GM12873 (cell line): Measurements from ENCODE around the gene PLVAP.

Experiments
- TF ChIP-seq, protein P1 (sequence below): IDR thresholded peaks from 2 replicates; pipeline ENCODE4 v1.5.1; 2012; ENCODE audit warnings: low read depth, mild to moderate bottlenecking, moderate library complexity, low read length, control low read depth; ENCODE audit not compliant: insufficient read depth; ENCODE audit errors: missing control alignments

Gene PLVAP

DNA sequence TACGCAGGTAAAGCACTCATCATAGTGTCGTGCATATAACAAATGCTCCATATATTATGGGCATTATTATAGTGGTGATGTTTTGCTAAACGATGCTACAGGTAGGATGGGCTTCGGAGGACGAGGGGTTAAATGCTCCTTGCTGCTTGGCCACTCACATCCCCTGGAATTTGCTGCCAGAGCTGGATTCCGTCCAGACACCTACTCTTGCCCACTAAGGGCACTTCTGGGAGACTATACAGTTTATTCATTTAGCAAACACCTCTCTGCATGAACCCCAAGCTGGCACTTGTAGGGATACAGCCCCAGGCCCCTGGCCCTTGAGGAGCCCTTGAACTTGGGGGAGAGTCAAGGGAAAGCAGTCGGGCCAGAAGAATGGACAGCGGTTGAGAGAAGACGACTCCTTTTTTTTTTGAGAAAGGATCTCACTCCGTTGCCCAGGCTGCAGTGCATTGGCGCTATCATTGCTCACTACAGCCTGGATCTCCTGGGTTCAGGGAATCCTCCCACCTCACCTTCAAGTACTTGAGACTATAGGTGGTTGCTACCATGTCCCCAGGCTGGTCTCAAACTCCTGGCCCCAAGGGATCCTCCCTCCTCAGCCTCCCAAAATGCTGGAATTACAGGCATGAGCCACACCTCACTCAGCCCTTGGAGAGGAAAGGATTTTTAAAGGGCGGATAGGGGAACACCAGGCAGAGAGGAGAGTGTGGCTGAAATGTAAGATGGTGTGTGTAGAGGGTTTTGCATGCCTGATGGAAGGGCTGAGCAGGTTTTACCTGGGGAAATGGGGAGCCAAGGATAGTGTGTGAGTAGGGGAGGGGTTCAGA is 72.5 kb downstream of the PLVAP start:
- TF ChIP-seq, protein P1, sequence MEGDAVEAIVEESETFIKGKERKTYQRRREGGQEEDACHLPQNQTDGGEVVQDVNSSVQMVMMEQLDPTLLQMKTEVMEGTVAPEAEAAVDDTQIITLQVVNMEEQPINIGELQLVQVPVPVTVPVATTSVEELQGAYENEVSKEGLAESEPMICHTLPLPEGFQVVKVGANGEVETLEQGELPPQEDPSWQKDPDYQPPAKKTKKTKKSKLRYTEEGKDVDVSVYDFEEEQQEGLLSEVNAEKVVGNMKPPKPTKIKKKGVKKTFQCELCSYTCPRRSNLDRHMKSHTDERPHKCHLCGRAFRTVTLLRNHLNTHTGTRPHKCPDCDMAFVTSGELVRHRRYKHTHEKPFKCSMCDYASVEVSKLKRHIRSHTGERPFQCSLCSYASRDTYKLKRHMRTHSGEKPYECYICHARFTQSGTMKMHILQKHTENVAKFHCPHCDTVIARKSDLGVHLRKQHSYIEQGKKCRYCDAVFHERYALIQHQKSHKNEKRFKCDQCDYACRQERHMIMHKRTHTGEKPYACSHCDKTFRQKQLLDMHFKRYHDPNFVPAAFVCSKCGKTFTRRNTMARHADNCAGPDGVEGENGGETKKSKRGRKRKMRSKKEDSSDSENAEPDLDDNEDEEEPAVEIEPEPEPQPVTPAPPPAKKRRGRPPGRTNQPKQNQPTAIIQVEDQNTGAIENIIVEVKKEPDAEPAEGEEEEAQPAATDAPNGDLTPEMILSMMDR, result no peak

GRCh38 chr19:17303940-17304267 is 73.2 kb downstream of the PLVAP start:
- TF ChIP-seq, protein P1, result no peak

DNA sequence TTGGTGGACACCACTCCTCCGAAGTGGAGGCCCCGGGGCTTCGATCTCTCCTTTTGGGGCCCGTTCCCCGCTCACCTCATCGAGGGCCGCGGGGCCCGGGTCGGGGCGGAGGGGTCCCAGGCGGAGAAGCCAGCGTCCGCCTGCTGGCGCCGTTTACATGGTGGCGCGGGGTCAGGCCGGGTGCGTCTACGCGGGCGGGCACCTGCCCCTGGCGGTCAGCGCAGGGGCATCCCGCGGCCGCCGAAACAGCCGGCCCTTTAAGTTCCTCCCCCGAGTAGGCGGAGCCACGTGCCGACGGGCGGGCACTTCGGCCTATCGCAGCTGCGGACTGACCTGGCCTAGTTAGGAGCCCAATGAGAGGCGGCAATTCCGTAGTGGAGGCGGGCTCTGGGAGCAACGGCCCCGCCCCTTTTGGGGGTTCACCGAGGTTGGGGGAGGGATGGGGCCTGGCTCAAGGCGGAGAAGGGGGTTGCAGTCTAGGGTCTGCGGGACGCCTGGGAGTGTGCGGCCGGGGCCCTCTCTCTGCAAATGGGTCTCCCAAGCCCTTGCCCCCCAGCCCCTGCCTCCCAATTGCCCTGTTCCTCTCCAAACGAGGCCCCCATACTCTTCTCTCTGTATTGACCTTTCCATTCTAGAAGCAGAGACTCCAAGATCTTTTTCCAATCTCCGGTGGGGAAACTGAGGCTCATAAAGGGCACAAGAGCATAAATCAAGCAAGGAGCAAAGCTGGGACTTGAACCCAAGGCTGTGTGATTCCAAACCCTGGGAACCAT is 73.8 kb downstream of the PLVAP start, which contains the start of gene ABHD8:
ABHD8 (minus strand) TSS at position 259 of the 773 bp plus-strand sequence. CDS start 1,809 bp downstream, outside the sequence.
- TF ChIP-seq, protein P1, result peak; percentile 46

DNA sequence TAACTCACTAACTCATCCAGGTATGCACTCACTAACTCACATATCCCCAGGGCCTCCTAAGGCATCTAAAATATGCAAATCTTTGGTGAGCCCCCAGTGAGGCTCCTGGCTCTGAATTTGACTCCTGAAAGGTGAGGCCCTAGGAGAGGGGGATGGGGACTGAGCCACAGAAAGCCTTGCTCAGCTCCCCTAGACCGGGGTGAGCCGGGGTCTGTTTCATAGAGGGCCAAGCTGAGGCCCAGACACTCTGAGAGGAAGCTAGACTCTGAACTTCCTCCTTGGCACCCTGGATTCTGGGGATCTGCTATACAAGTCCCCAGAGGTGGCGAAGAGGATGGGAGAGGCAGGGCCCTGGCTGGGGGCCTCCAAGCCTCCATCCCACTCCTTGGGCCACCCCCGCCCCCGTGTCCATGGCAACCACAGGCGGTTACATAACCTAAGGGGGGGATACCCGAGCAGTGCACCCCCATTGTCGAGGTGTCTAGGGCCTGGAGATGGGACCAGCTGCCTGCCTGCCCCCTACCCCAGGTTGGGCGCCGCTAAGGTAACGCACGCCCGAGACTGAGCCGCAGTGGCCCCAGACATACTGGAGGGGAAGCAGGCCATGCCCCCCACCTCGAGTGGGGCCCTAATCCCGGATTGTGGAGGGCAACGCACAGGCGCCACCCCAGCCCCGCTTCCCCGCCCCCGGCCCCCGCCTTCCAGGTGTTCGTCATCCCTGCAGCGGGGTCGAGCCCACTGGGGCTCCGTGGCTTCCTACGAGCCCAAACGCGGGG is 74.6 kb downstream of the PLVAP start:
- TF ChIP-seq, protein P1, result no peak
